SK-N-MC (cell line): Measurements from ENCODE around the gene CACNA2D2.

Experiments used
- EZH2 ChIP-seq: fragments of 200-600 bp; sonication (generic); IDR thresholded peaks from one replicate; pipeline ENCODE4 v1.6.1; 2017; ENCODE audit warnings: antibody characterized with exemption
- POLR2AphosphoS5 ChIP-seq: IDR thresholded peaks from 2 replicates; pipeline ENCODE4 v1.6.1; 2012; ENCODE audit warnings: mild to moderate bottlenecking, low read depth, low read length, borderline replicate concordance

GRCh38 chr3:50518436-50518835 lies 15.0 kb upstream of the CACNA2D2 start:
- TF ChIP-seq POLR2AphosphoS5 (no peak), EZH2 (no peak)
